Breast epithelium (tissue), 3 donors: ENCODE results near the gene IL17C.

Experiments
- CTCF ChIP-seq, 3 donors: fragments of 450-650 bp; IDR thresholded peaks; one replicate each; pipeline ENCODE4 v1.5.1; 2016 to 2017; ENCODE audit warnings: antibody characterized with exemption in 3 of 3, mild to moderate bottlenecking in 3 of 3, moderate library complexity in 3 of 3
- POLR2A ChIP-seq: fragments of 450-650 bp; IDR thresholded peaks from one replicate; pipeline ENCODE4 v1.6.1; 2016; ENCODE audit warnings: antibody characterized with exemption, mild to moderate bottlenecking, moderate library complexity
- POLR2AphosphoS5 ChIP-seq, 3 donors: sonication (generic); formaldehyde crosslinking; IDR thresholded peaks; one replicate each; pipeline ENCODE4 v1.6.1; 2017; ENCODE audit warnings: antibody characterized with exemption in 3 of 3

GRCh38 chr16:88635671-88636319, 2.6 kb upstream of the IL17C start:
- TF ChIP-seq POLR2A: no peak
- TF ChIP-seq CTCF (IDR thresholded peaks at IDR 0.05): no peak
- TF ChIP-seq POLR2AphosphoS5 (IDR thresholded peaks at IDR 0.05): no peak
